ENCODE results near the gene ASPSCR1. TPM values are rescaled to one million over a fixed set of nuclear protein-coding genes. Genes with fewer than 3 reads are reported as not detected.

The ASPSCR1 gene
- total and polyA plus RNA-seq, 2 of the 13 experiments (the other 11 are each of a cell fraction or from before 2014, with no cell fraction given), result 274 to 314 TPM

GRCh38 chr17:81992306-81993102 is 15.1 kb downstream of the ASPSCR1 start (continued):
- TF ChIP-seq, protein P1, sequence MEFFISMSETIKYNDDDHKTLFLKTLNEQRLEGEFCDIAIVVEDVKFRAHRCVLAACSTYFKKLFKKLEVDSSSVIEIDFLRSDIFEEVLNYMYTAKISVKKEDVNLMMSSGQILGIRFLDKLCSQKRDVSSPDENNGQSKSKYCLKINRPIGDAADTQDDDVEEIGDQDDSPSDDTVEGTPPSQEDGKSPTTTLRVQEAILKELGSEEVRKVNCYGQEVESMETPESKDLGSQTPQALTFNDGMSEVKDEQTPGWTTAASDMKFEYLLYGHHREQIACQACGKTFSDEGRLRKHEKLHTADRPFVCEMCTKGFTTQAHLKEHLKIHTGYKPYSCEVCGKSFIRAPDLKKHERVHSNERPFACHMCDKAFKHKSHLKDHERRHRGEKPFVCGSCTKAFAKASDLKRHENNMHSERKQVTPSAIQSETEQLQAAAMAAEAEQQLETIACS (CRISPR knock-in tag; IDR thresholded peaks at IDR 0.05), result peak; percentile 65
- no peak for TF ChIP-seq JARID2 (CRISPR knock-in tag; IDR thresholded peaks at IDR 0.05; ENCODE audit: insufficient replicate concordance)
- TF ChIP-seq, protein P2, sequence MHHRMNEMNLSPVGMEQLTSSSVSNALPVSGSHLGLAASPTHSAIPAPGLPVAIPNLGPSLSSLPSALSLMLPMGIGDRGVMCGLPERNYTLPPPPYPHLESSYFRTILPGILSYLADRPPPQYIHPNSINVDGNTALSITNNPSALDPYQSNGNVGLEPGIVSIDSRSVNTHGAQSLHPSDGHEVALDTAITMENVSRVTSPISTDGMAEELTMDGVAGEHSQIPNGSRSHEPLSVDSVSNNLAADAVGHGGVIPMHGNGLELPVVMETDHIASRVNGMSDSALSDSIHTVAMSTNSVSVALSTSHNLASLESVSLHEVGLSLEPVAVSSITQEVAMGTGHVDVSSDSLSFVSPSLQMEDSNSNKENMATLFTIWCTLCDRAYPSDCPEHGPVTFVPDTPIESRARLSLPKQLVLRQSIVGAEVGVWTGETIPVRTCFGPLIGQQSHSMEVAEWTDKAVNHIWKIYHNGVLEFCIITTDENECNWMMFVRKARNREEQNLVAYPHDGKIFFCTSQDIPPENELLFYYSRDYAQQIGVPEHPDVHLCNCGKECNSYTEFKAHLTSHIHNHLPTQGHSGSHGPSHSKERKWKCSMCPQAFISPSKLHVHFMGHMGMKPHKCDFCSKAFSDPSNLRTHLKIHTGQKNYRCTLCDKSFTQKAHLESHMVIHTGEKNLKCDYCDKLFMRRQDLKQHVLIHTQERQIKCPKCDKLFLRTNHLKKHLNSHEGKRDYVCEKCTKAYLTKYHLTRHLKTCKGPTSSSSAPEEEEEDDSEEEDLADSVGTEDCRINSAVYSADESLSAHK (CRISPR knock-in tag; IDR thresholded peaks at IDR 0.05; ENCODE audit: borderline replicate concordance), result peak; percentile 65; the same call in 1 of the 2 replicates
- peak; percentile 92 for TF ChIP-seq ZNF441 (CRISPR knock-in tag; IDR thresholded peaks at IDR 0.05; ENCODE audit: borderline replicate concordance)
- peak; percentile 100 for TF ChIP-seq ZBTB7A (CRISPR knock-in tag; IDR thresholded peaks at IDR 0.05)
- no peak for TF ChIP-seq LCORL (IDR thresholded peaks at IDR 0.05)
- peak; percentile 90 for TF ChIP-seq LCORL (CRISPR knock-in tag; IDR thresholded peaks at IDR 0.05)
- TF ChIP-seq, protein P3, sequence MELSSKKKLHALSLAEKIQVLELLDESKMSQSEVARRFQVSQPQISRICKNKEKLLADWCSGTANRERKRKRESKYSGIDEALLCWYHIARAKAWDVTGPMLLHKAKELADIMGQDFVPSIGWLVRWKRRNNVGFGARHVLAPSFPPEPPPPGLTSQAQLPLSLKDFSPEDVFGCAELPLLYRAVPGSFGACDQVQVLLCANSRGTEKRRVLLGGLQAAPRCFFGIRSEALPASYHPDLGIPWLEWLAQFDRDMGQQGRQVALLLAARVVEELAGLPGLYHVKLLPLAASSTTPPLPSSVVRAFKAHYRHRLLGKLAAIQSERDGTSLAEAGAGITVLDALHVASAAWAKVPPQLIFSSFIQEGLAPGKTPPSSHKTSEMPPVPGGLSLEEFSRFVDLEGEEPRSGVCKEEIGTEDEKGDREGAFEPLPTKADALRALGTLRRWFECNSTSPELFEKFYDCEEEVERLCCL (CRISPR knock-in tag; IDR thresholded peaks at IDR 0.05; ENCODE audit: borderline replicate concordance), result peak; percentile 99
- TF ChIP-seq RFXAP (CRISPR knock-in tag; IDR thresholded peaks at IDR 0.05; ENCODE audit: borderline replicate concordance), result peak; percentile 87; the same call in 1 of the 2 replicates
- peak; percentile 99 for TF ChIP-seq HIVEP1 (CRISPR knock-in tag; IDR thresholded peaks at IDR 0.05)
- 0 out of 2 replicates have a peak, but pooled peaks have one; percentile 19 for TF ChIP-seq CERS6 (CRISPR knock-in tag; IDR thresholded peaks at IDR 0.05)
- TF ChIP-seq, protein P4, sequence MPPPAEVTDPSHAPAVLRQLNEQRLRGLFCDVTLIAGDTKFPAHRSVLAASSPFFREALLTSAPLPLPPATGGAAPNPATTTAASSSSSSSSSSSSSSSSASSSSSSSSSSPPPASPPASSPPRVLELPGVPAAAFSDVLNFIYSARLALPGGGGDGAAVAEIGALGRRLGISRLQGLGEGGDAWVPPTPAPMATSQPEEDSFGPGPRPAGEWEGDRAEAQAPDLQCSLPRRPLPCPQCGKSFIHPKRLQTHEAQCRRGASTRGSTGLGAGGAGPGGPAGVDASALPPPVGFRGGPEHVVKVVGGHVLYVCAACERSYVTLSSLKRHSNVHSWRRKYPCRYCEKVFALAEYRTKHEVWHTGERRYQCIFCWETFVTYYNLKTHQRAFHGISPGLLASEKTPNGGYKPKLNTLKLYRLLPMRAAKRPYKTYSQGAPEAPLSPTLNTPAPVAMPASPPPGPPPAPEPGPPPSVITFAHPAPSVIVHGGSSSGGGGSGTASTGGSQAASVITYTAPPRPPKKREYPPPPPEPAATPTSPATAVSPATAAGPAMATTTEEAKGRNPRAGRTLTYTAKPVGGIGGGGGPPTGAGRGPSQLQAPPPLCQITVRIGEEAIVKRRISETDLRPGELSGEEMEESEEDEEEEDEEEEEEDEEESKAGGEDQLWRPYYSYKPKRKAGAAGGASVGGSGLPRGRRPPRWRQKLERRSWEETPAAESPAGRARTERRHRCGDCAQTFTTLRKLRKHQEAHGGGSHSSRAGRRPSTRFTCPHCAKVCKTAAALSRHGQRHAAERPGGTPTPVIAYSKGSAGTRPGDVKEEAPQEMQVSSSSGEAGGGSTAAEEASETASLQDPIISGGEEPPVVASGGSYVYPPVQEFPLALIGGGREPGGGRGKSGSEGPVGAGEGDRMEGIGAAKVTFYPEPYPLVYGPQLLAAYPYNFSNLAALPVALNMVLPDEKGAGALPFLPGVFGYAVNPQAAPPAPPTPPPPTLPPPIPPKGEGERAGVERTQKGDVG (CRISPR knock-in tag; IDR thresholded peaks at IDR 0.05; ENCODE audit: borderline replicate concordance), result peak; percentile 96
- TF ChIP-seq, protein P5, sequence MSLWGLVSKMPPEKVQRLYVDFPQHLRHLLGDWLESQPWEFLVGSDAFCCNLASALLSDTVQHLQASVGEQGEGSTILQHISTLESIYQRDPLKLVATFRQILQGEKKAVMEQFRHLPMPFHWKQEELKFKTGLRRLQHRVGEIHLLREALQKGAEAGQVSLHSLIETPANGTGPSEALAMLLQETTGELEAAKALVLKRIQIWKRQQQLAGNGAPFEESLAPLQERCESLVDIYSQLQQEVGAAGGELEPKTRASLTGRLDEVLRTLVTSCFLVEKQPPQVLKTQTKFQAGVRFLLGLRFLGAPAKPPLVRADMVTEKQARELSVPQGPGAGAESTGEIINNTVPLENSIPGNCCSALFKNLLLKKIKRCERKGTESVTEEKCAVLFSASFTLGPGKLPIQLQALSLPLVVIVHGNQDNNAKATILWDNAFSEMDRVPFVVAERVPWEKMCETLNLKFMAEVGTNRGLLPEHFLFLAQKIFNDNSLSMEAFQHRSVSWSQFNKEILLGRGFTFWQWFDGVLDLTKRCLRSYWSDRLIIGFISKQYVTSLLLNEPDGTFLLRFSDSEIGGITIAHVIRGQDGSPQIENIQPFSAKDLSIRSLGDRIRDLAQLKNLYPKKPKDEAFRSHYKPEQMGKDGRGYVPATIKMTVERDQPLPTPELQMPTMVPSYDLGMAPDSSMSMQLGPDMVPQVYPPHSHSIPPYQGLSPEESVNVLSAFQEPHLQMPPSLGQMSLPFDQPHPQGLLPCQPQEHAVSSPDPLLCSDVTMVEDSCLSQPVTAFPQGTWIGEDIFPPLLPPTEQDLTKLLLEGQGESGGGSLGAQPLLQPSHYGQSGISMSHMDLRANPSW (CRISPR knock-in tag; IDR thresholded peaks at IDR 0.05; ENCODE audit: borderline replicate concordance), result peak; percentile 6; the same call in 1 of the 2 replicates
- peak; percentile 98 for TF ChIP-seq KLF6 (CRISPR knock-in tag; IDR thresholded peaks at IDR 0.05)
- TF ChIP-seq CHD2 (IDR thresholded peaks at IDR 0.05; ENCODE audit: low read depth, low read length), result no peak
- TF ChIP-seq NFIC (IDR thresholded peaks at IDR 0.05; ENCODE audit: low read length), result no peak
